Activated CD4-positive, alpha-beta memory T cell treated with anti-CD3 and anti-CD28 coated beads, Interleukin-2, amount 10 ng/mL, durations not matched to agents 7 days and 5 days (primary cell): ENCODE data around the gene CRYBB3. TPM values are rescaled to one million over a fixed set of nuclear protein-coding genes. Genes with fewer than 3 reads are reported as not detected.
"Not testable (repeated sequence)": the region's sequence is repeated elsewhere in the genome, so short reads cannot be mapped to it uniquely, and the experiment has no call there.

Source experiments
- CTCF ChIA-PET: fragments of 350-600 bp; sonication (Branson Sonifier 250); formaldehyde crosslinking; loops from one replicate; lab custom pipeline; 2021; ENCODE audit warnings: antibody characterized with exemption, inconsistent platforms; lab: Charles Lee
- POLR2A ChIA-PET: fragments of 350-600 bp; sonication (Branson Sonifier 250); formaldehyde crosslinking; loops from one replicate; lab custom pipeline; 2021; ENCODE audit warnings: antibody characterized with exemption; lab: Charles Lee
- DNase-seq: peaks from one replicate; pipeline ENCODE4 v3.0.0-alpha.2; 2020
- H3K27ac Mint-ChIP-seq: one replicate; pipeline ENCODE4 v1.8.0; 2021; ENCODE audit warnings: mild to moderate bottlenecking, mixed read lengths
- H3K27me3 Mint-ChIP-seq: one replicate; pipeline ENCODE4 v1.8.0; 2021; ENCODE audit warnings: mixed read lengths
- H3K36me3 Mint-ChIP-seq: one replicate; pipeline ENCODE4 v1.8.0; 2021; ENCODE audit warnings: low read depth, mixed read lengths
- H3K4me1 Mint-ChIP-seq: one replicate; pipeline ENCODE4 v1.8.0; 2021; ENCODE audit warnings: mixed read lengths
- H3K4me3 Mint-ChIP-seq: one replicate; pipeline ENCODE4 v1.8.0; 2021; ENCODE audit warnings: mild to moderate bottlenecking, mixed read lengths
- H3K9me3 Mint-ChIP-seq: one replicate; pipeline ENCODE4 v1.8.0; 2021; ENCODE audit warnings: mixed read lengths
- total RNA-seq, 2 experiments: library from RNA; stranded (reverse); gene quantifications; one replicate each; pipeline ENCODE4 v1.2.3, GENCODE V29; 2021

Gene CRYBB3
- total RNA-seq, 2 experiments from 2014 or later, result 0.40 TPM; not detected in 1

GRCh38 chr22:25219948-25220442 is 20.3 kb downstream of the CRYBB3 start:
- H3K36me3 Mint-ChIP-seq, result no peaks in the 10 kb centered on the region
- H3K9me3 Mint-ChIP-seq, result no peaks in the 10 kb centered on the region
- POLR2A ChIA-PET, result interaction anchor here (1.5 kb wide), 1 partner anchor 13 kb away, joined by 3 read pairs; no protein-coding TSS in a partner anchor
- H3K4me1 Mint-ChIP-seq, result no peaks in the 10 kb centered on the region
- H3K4me3 Mint-ChIP-seq, result no peak overlapping the region
- CTCF ChIA-PET, result no interaction called here
- H3K27me3 Mint-ChIP-seq, result peaks cover 14% of the 10 kb centered on the region
- DNase-seq, result no peak
- H3K27ac Mint-ChIP-seq, result no peak overlapping the region

- no peak overlapping the region for H3K4me3 Mint-ChIP-seq
- ChIA-PET CTCF (no interaction called here), POLR2A (no interaction called here)
- DNase-seq, result no peak
- no peaks in the 10 kb centered on the region for H3K9me3 Mint-ChIP-seq
- H3K36me3 Mint-ChIP-seq, result no peaks in the 10 kb centered on the region
- H3K4me1 Mint-ChIP-seq, result no peaks in the 10 kb centered on the region
- H3K27me3 Mint-ChIP-seq, result peaks cover 14% of the 10 kb centered on the region
- H3K27ac Mint-ChIP-seq, result no peak overlapping the region
Measured at GRCh38 chr22:25221790-25222189, 22.1 kb downstream of the CRYBB3 start.

DNA sequence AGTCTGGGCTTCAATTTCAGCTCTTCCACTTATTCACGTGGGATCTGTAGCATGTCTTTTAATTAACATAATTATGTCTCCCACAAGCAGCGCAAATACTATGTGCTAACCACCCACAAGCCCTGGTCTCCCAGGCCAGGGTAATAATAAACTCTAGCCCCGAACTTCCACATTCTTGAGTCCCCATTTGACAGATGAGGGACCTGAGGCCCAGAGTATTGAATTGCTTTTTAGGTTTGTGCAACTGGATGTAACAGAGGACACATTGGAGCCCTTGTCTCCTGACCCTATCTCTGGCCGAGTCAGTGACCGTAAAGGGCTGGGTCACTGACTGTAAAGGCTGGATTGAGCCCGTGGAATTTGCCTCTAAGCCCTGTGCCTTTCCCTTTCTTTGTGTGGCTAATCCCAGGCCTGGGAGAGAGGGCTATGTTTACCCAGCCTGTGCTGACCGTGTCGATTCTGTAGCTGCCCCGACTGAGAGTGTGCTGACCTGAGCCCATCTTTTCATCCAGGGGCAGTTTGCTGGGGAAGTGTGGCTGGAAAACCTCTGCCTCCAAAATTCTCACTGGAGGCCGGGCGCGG is 23.7 kb downstream of the CRYBB3 start:
- Mint-ChIP-seq H3K4me1 (no peaks in the 10 kb centered on the region), H3K9me3 (no peaks in the 10 kb centered on the region), H3K27ac (no peak overlapping the region), H3K36me3 (no peaks in the 10 kb centered on the region), H3K4me3 (no peak overlapping the region), H3K27me3 (peaks cover 14% of the 10 kb centered on the region)
- ChIA-PET POLR2A (no interaction called here), CTCF (no interaction called here)
- no peak for DNase-seq

- no peak overlapping the region for H3K27ac Mint-ChIP-seq
- POLR2A ChIA-PET, result no interaction called here
- no peak for DNase-seq
Measured at GRCh38 chr22:25228822-25229221, 29.2 kb downstream of the CRYBB3 start.

DNA sequence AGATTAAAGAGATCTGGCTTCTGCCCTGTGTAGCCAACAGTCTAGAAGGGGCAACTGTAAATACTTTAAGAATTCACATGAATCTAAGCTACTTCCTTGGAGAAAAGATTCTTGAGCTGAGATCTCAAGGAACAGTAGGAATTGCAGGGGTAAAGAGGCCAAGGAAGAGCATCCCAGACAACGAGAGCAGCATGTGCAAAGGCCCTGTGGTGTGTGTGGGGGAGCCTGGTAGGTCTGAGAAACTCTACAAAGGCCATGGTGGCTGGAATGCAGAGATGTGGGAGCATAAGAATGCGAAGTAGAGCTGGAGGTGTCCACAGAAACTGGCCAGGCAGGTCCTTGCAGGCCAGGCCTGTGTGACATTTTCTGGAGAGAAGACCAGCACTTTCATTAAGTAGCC is 31.1 kb downstream of the CRYBB3 start:
- H3K27ac Mint-ChIP-seq, CTCF ChIA-PET, H3K9me3 Mint-ChIP-seq, H3K4me3 Mint-ChIP-seq, POLR2A ChIA-PET, H3K4me1 Mint-ChIP-seq, H3K36me3 Mint-ChIP-seq, DNase-seq: not testable (repeated sequence)
- peaks cover 28% of the 10 kb centered on the region for H3K27me3 Mint-ChIP-seq

More at GRCh38 chr22:25228822-25229221, 29.2 kb downstream of the CRYBB3 start:
- CTCF ChIA-PET, result no interaction called here
- no peaks in the 10 kb centered on the region for H3K9me3 Mint-ChIP-seq
- no peaks in the 10 kb centered on the region for H3K36me3 Mint-ChIP-seq
- no peak overlapping the region for H3K4me3 Mint-ChIP-seq
- H3K4me1 Mint-ChIP-seq, result no peaks in the 10 kb centered on the region
- peaks cover 22% of the 10 kb centered on the region for H3K27me3 Mint-ChIP-seq

DNA sequence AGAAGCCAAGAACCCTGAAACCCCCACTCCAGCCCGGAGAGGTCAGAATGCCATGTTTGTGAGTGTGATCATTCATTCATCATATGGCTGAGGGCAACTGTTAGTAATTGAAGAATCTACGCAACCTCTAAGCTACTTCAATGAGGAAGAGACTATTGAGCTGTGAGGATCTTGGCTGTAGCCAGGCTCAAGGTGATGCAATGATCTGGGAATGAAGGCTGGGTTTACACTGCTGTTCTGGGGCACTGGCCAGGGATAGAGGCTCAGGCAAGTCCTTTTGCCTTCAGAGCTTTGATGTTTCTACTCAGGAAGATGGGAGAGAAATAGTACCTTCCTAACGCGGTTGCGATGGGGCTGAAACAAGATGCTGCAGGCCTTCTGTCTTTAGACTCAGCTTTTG is 32.6 kb downstream of the CRYBB3 start:
- no peak for DNase-seq
- H3K27me3 Mint-ChIP-seq, result peaks cover 35% of the 10 kb centered on the region
- POLR2A ChIA-PET, result no interaction called here
- H3K36me3 Mint-ChIP-seq, result no peaks in the 10 kb centered on the region
- no peak overlapping the region for H3K27ac Mint-ChIP-seq
- CTCF ChIA-PET, result no interaction called here
- no peaks in the 10 kb centered on the region for H3K9me3 Mint-ChIP-seq
- peaks cover 6% of the 10 kb centered on the region for H3K4me1 Mint-ChIP-seq
- no peak overlapping the region for H3K4me3 Mint-ChIP-seq

DNA sequence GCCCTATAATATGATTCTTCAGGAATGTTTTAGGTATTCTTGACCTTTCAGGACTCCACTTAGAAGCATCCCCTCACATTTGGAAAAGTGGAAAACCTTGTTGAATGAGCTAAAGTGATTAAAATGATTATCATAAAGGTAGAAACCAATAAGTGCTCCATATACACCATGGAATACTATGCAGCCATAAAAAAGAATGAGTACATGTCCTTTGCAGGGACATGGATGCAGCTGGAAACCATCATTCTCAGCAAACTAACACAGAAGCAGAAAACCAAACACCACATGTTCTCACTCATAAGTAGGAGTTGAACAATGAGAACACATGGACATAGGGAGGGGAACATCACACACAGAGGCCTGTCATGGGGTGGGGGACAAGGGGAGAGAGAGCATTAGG is 34.0 kb downstream of the CRYBB3 start:
- H3K36me3 Mint-ChIP-seq, H3K9me3 Mint-ChIP-seq, H3K4me3 Mint-ChIP-seq, CTCF ChIA-PET, POLR2A ChIA-PET, H3K4me1 Mint-ChIP-seq, H3K27ac Mint-ChIP-seq, DNase-seq: not testable (repeated sequence)
- H3K27me3 Mint-ChIP-seq, result peaks cover 38% of the 10 kb centered on the region

DNA sequence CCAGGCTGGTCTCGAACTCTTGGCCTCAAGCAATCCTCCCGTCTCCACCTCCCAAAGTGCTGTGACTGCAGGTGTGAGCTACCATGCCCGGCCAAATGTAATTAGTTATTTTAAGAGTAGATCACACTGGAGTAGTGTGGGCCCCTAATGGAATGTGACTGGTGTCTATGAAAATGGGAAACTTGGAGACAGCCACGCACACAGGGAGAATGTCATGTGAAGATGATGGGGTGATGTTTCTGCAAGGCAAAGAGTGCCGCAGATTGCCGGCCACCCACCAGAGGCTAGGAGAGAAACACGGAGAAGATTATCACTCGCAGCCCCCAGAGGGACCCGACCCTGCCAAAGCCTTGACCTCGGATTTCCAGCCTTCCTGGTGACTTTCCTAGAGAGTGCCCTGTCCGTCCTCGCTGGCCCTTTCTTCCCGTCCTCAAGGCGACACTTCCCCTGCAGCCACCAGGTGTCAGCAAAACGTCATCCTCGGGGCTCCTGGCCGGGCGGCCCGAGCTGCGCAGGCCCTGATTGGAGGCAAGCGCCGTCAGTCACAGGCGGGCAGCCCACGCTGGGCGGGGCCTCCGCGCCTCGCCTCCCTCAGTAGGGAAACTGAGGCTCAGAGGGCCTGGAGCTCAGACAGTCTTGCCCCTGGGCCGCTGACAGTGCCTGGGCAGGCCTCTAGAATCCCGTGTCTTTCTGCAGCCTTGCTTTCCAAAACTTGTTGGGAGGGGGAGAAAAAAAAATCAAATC is 36.1 kb downstream of the CRYBB3 start:
- Mint-ChIP-seq H3K27me3 (peaks cover 39% of the 10 kb centered on the region), H3K27ac (no peak overlapping the region), H3K36me3 (no peaks in the 10 kb centered on the region), H3K4me3 (no peak overlapping the region), H3K4me1 (peaks cover 6% of the 10 kb centered on the region), H3K9me3 (no peaks in the 10 kb centered on the region)
- CTCF ChIA-PET, result interaction anchor here (0.8 to 2.0 kb wide), 3 partner anchors 10 to 98 kb away, joined by 3 to 4 read pairs (median 3); no protein-coding TSS in a partner anchor
- POLR2A ChIA-PET, result no interaction called here
- DNase-seq, result peak; percentile 78

DNA sequence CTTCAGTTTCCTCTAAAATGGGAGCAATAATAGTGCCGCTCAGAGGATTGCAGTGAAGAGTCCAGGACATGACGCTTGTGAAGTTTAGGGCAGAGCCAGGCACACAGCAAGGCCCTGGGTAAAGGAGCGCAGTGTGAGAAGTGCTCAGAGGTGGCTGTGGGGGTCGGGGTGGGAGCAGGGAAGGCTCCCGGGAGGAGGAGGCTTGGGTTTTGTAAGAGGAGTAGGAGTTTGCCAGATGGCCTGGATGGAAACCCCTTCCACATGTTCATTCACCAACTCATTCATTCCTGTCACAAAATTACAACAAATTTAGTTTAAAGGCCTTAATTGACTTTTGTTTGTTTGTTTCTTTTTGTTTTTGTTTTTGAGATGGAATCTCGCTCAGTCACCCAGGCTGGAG is 36.8 kb downstream of the CRYBB3 start:
- Mint-ChIP-seq H3K27me3 (peaks cover 43% of the 10 kb centered on the region), H3K4me1 (peaks cover 6% of the 10 kb centered on the region), H3K36me3 (no peaks in the 10 kb centered on the region), H3K27ac (no peak overlapping the region), H3K9me3 (no peaks in the 10 kb centered on the region), H3K4me3 (no peak overlapping the region)
- CTCF ChIA-PET, result interaction anchor here (0.8 to 2.0 kb wide), 2 partner anchors 10 to 97 kb away, joined by 3 to 4 read pairs; no protein-coding TSS in a partner anchor
- DNase-seq, result no peak
- POLR2A ChIA-PET, result no interaction called here

GRCh38 chr22:25237503-25237902 is 37.8 kb downstream of the CRYBB3 start:
- ChIA-PET POLR2A (no interaction called here), CTCF (no interaction called here)
- Mint-ChIP-seq H3K27me3 (peaks cover 38% of the 10 kb centered on the region), H3K4me1 (peaks cover 6% of the 10 kb centered on the region), H3K27ac (no peak overlapping the region), H3K4me3 (no peak overlapping the region), H3K9me3 (no peaks in the 10 kb centered on the region), H3K36me3 (no peaks in the 10 kb centered on the region)
- no peak for DNase-seq

- H3K9me3 Mint-ChIP-seq, H3K4me1 Mint-ChIP-seq, CTCF ChIA-PET, DNase-seq, POLR2A ChIA-PET, H3K36me3 Mint-ChIP-seq, H3K27ac Mint-ChIP-seq, H3K4me3 Mint-ChIP-seq: not testable (repeated sequence)
- H3K27me3 Mint-ChIP-seq, result peaks cover 37% of the 10 kb centered on the region
Measured at GRCh38 chr22:25238058-25238457, 38.4 kb downstream of the CRYBB3 start.

DNA sequence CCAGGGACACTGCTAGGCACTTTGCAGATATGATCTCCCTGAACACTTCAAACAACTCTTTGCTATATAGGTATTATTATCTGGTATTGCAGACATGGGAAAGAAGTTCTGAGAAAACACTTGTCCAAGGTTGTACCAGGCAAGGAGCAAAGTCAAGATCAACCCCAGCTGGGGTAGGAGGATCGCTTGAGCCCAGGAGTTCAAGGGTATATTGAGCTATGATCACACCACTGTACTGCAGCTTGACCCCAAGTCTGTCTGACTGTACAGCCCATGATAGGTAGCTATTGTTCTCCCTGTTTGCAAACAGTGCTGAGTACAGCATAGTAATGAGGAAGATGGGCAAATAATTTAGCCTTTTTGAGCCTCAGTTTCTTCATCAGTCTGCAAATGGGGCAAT is 55.5 kb downstream of the CRYBB3 start:
- DNase-seq, POLR2A ChIA-PET, H3K27me3 Mint-ChIP-seq, H3K9me3 Mint-ChIP-seq, H3K36me3 Mint-ChIP-seq, H3K4me3 Mint-ChIP-seq, H3K4me1 Mint-ChIP-seq, H3K27ac Mint-ChIP-seq: not testable (repeated sequence)
- CTCF ChIA-PET, result interaction anchor here (1.6 kb wide), 1 partner anchor 78 kb away, joined by 3 read pairs; no protein-coding TSS in a partner anchor
